HCT116 (cell line): ENCODE measurements around the gene ZNF783. TPM values are rescaled to one million over a fixed set of nuclear protein-coding genes. Genes with fewer than 3 reads are reported as not detected.

Source experiments
- ATAC-seq: fragments of 200-7000 bp; cut with Tn5 transposase; 2 replicates; pipeline ENCODE4 v1.9.1; 2020; ENCODE audit warnings: mild to moderate bottlenecking, moderate library complexity
- BruUV-seq: library from RNA; stranded (reverse); fragments of 400-500 nt; replicated peaks from 2 replicates; lab custom pipeline; 2021; lab: Mats Ljungman, UMichigan
- CTCF ChIA-PET: fragments of 300-600 bp; sonication (Branson Sonifier 250); formaldehyde crosslinking; loops from one replicate; lab custom pipeline; 2021; ENCODE audit warnings: antibody characterized with exemption; lab: Charles Lee
- POLR2A ChIA-PET: fragments of 300-600, 350-600 bp; sonication (Branson Sonifier 250); formaldehyde crosslinking; loops from one replicate; lab custom pipeline; 2021; ENCODE audit warnings: antibody characterized with exemption; lab: Charles Lee
- RAD21 ChIA-PET, 2 experiments: fragments of 300-600 bp; sonication (Branson Sonifier 250); formaldehyde crosslinking; loops; one replicate each; lab custom pipeline; 2023; ENCODE audit warnings: low total read pairs in 2 of 2; ENCODE audit not compliant: uncharacterized antibody in 2 of 2, unreplicated experiment in 2 of 2, low non-redundant PET in 1 of 2; lab: Charles Lee
- DNase-seq: peaks from one replicate; pipeline ENCODE4 v3.0.0-alpha.2; 2010; ENCODE audit warnings: low read depth, low spot score
- H2AFZ ChIP-seq: fragments of 200-600 bp; shearing (Covaris generic), sonication (generic); 2 replicates; pipeline ENCODE4 v1.6.1; 2017; ENCODE audit warnings: low read depth, mixed run types, mixed read lengths, antibody characterized with exemption, low read length; ENCODE audit not compliant: poor library complexity, severe bottlenecking
- H3K27ac ChIP-seq: 2 replicates; pipeline ENCODE4 v1.5.1; 2012; ENCODE audit warnings: low read depth, low read length
- H3K27me3 ChIP-seq: fragments of 200-600 bp; sonication (generic); 2 replicates; pipeline ENCODE4 v1.6.1; 2016; ENCODE audit warnings: mixed run types, low read length, mixed read lengths; ENCODE audit not compliant: insufficient read depth
- H3K36me3 ChIP-seq, 2 experiments: fragments of 200-500 bp in 1 of 2; fragments of 200-600 bp in 1 of 2; sonication (Bioruptor generic) in 1 of 2; sonication (generic) in 1 of 2; 2 replicates each; pipeline versions ENCODE4 v1.5.1 to v1.6.1; 2014 to 2016; ENCODE audit warnings: low read length in 2 of 2, inconsistent platforms in 1 of 2, mixed read lengths in 1 of 2, mixed run types in 1 of 2; ENCODE audit not compliant: insufficient read depth in 2 of 2, control insufficient read depth in 1 of 2
- H3K4me1 ChIP-seq, 2 experiments: fragments of 200-600 bp in 1 of 2; sonication (generic) in 1 of 2; 2 replicates each; pipeline versions ENCODE4 v1.5.1 to v1.6.1; 2012 to 2017; ENCODE audit warnings: low read length in 2 of 2, inconsistent platforms in 1 of 2, mild to moderate bottlenecking in 1 of 2, mixed read lengths in 1 of 2, mixed run types in 1 of 2, moderate library complexity in 1 of 2; ENCODE audit not compliant: insufficient read depth in 2 of 2, control insufficient read depth in 1 of 2
- H3K4me2 ChIP-seq: fragments of 200-600 bp; sonication (generic); 2 replicates; pipeline ENCODE4 v1.6.1; 2017; ENCODE audit warnings: mixed run types, low read length, mixed read lengths
- H3K4me3 ChIP-seq, 2 experiments: fragments of 200-600 bp in 1 of 2; sonication (generic) in 1 of 2; replicated peaks in 1 of 2; 2 replicates each; pipeline ENCODE4 v1.5.1; 2011 to 2016; ENCODE audit warnings: low read length in 2 of 2, control low read depth in 1 of 2, low read depth in 1 of 2, mild to moderate bottlenecking in 1 of 2, mixed read lengths in 1 of 2, mixed run types in 1 of 2
- H3K79me2 ChIP-seq: fragments of 200-600 bp; sonication (generic); 2 replicates; pipeline ENCODE4 v1.6.1; 2017; ENCODE audit warnings: mild to moderate bottlenecking, mixed run types, low read length, moderate library complexity, mixed read lengths; ENCODE audit not compliant: insufficient read depth
- H3K9ac ChIP-seq: fragments of 200-600 bp; sonication (generic); 2 replicates; pipeline ENCODE4 v1.6.1; 2016; ENCODE audit warnings: low read length, mixed read lengths
- H3K9me2 ChIP-seq: fragments of 200-600 bp; sonication (generic), shearing (Covaris generic); 2 replicates; pipeline ENCODE4 v1.6.1; 2017; ENCODE audit warnings: mixed run types, mild to moderate bottlenecking, moderate library complexity; ENCODE audit not compliant: insufficient read depth
- H3K9me3 ChIP-seq, 2 experiments: fragments of 200-500 bp in 1 of 2; fragments of 200-600 bp in 1 of 2; sonication (Bioruptor generic) in 1 of 2; sonication (generic) in 1 of 2; 2 replicates each; pipeline ENCODE4 v1.6.1; 2014 to 2017; ENCODE audit warnings: low read length in 2 of 2, mixed read lengths in 2 of 2, inconsistent platforms in 1 of 2, low read depth in 1 of 2, mild to moderate bottlenecking in 1 of 2, mixed run types in 1 of 2, moderate library complexity in 1 of 2; ENCODE audit not compliant: control insufficient read depth in 1 of 2, insufficient read depth in 1 of 2
- H4K20me1 ChIP-seq: fragments of 200-600 bp; sonication (generic), shearing (Covaris generic); 2 replicates; pipeline ENCODE4 v1.6.1; 2017; ENCODE audit warnings: mixed run types, mild to moderate bottlenecking, moderate library complexity; ENCODE audit not compliant: insufficient read depth
- CBX3 ChIP-seq: IDR thresholded peaks from 2 replicates; pipeline ENCODE4 v1.6.1; 2012; ENCODE audit warnings: low read depth
- EGR1 ChIP-seq: IDR thresholded peaks from 2 replicates; pipeline ENCODE4 v1.6.1; 2012; ENCODE audit warnings: low read depth
- EZH2 ChIP-seq: fragments of 200-600 bp; sonication (generic); IDR thresholded peaks from 2 replicates; pipeline ENCODE4 v1.6.1; 2017; ENCODE audit warnings: antibody characterized with exemption, mixed run types
- EZH2phosphoT487 ChIP-seq: fragments of 200-600 bp; IDR thresholded peaks from 2 replicates; pipeline ENCODE4 v1.6.1; 2018; ENCODE audit warnings: antibody characterized with exemption, borderline replicate concordance
- FOSL1 ChIP-seq: IDR thresholded peaks from 2 replicates; pipeline ENCODE4 v1.6.1; 2012; ENCODE audit warnings: low read depth
- JUND ChIP-seq: IDR thresholded peaks from 2 replicates; pipeline ENCODE4 v1.6.1; 2012
- POLR2A ChIP-seq: IDR thresholded peaks from 2 replicates; pipeline ENCODE4 v1.7.0; 2011; ENCODE audit warnings: borderline replicate concordance; ENCODE audit not compliant: insufficient read depth, insufficient read length; ENCODE audit errors: extremely low read depth
- POLR2AphosphoS5 ChIP-seq: IDR thresholded peaks from 2 replicates; pipeline ENCODE4 v1.6.1; 2011; ENCODE audit warnings: mild to moderate bottlenecking, low read depth, low read length, moderate library complexity
- SP1 ChIP-seq: IDR thresholded peaks from 2 replicates; pipeline ENCODE4 v1.6.1; 2012; ENCODE audit warnings: low read depth
- TCF7L2 ChIP-seq: IDR thresholded peaks from 2 replicates; pipeline ENCODE4 v1.7.0; 2011; ENCODE audit warnings: borderline replicate concordance, inconsistent platforms; ENCODE audit not compliant: insufficient read depth, insufficient read length; ENCODE audit errors: extremely low read depth
- YY1 ChIP-seq: IDR thresholded peaks from 2 replicates; pipeline ENCODE4 v1.6.1; 2011; ENCODE audit warnings: low read length, low read depth, moderate library complexity, mild to moderate bottlenecking; ENCODE audit not compliant: insufficient replicate concordance; ENCODE audit errors: extremely low read depth
- ZBTB33 ChIP-seq: IDR thresholded peaks from 2 replicates; pipeline ENCODE4 v1.6.1; 2011; ENCODE audit warnings: mild to moderate bottlenecking, low read length, moderate library complexity; ENCODE audit not compliant: insufficient replicate concordance; ENCODE audit errors: extremely low read depth
- ZFX ChIP-seq: fragments of 450-650 bp; IDR thresholded peaks from 2 replicates; pipeline ENCODE4 v1.6.1; 2017
- ZNF274 ChIP-seq: fragments of 200-500 bp; sonication (Bioruptor generic); IDR thresholded peaks from 2 replicates; pipeline ENCODE4 v1.6.1; 2014; ENCODE audit warnings: mild to moderate bottlenecking, low read depth, low read length, inconsistent platforms
- intact Hi-C: fragments of 100-400 bp; cut with micrococcal nuclease; formaldehyde crosslinking; loops from 2 replicates; pipeline ENCODE4 v1.10.0; 2022
- total RNA-seq: library from RNA; stranded (reverse); gene quantifications from one replicate; pipeline ENCODE4 v1.2.1, GENCODE V29; 2021; ENCODE audit not compliant: unreplicated experiment
- TF ChIP-seq, protein P1 (sequence below): IDR thresholded peaks from 2 replicates; pipeline ENCODE4 v1.6.1; 2012
- TF ChIP-seq, protein P2 (sequence below), 3 experiments: fragments of 200-600 bp in 1 of 3; sonication (generic) in 1 of 3; IDR thresholded peaks in 2 of 3; conservative IDR thresholded peaks in 1 of 3; 2 replicates each; pipeline ENCODE4 v1.5.1; 2012 to 2017; ENCODE audit warnings: low read depth in 2 of 3, low read length in 2 of 3, antibody characterized with exemption in 1 of 3, borderline replicate concordance in 1 of 3, control low read depth in 1 of 3, mild to moderate bottlenecking in 1 of 3, mixed read lengths in 1 of 3, mixed run types in 1 of 3, moderate library complexity in 1 of 3; ENCODE audit not compliant: insufficient read depth in 1 of 3
- TF ChIP-seq, protein P3 (sequence below): IDR thresholded peaks from 2 replicates; pipeline ENCODE4 v1.6.1; 2012

ZNF783 gene
- total RNA-seq, 1 experiment from 2014 or later, result 12.5 TPM

DNA sequence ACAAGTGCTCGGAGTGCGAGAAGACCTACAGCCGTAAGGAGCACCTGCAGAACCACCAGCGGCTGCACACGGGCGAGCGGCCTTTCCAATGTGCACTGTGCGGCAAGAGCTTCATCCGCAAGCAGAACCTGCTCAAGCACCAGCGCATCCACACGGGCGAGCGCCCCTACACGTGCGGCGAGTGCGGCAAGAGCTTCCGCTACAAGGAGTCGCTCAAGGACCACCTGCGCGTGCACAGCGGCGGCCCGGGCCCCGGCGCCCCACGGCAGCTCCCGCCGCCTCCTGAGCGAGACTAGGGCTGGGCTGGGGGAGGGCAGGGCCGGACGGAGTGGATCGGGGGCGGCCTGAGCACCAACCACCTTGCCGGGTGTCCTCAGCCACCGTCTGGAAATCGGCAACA is 37.6 kb upstream of the ZNF783 start:
- no peak overlapping the region for H2AFZ ChIP-seq
- no peaks in the 10 kb centered on the region for H3K9me3 ChIP-seq
- H3K27ac ChIP-seq, result no peak overlapping the region
- H3K4me2 ChIP-seq, result no peak overlapping the region
- BruUV-seq, result no TSS peak
- H3K36me3 ChIP-seq, result peaks cover 10 to 24% of the 10 kb centered on the region in 2 experiments; a peak in 3 of 4 replicates
- CTCF ChIA-PET, result no interaction called here
- H4K20me1 ChIP-seq, result no peaks in the 10 kb centered on the region
- RAD21 ChIA-PET, result no interaction called here
- no peaks in the 10 kb centered on the region for H3K27me3 ChIP-seq
- H3K9ac ChIP-seq, result no peak overlapping the region
- intact Hi-C loops, result no loop called here
- POLR2A ChIA-PET, result no interaction called here
- no peak overlapping the region for H3K4me3 ChIP-seq
- DNase-seq (no peak), ATAC-seq (no peak)
- no peaks in the 10 kb centered on the region for H3K4me1 ChIP-seq
- TF ChIP-seq ZBTB33 (no peak), YY1 (no peak), EZH2 (no peak), ZNF274 (no peak), CBX3 (no peak), POLR2A (no peak), JUND (no peak), TCF7L2 (no peak), EGR1 (no peak), SP1 (no peak), ZFX (no peak), EZH2phosphoT487 (no peak), FOSL1 (no peak), POLR2AphosphoS5 (no peak)
- TF ChIP-seq, protein P1, sequence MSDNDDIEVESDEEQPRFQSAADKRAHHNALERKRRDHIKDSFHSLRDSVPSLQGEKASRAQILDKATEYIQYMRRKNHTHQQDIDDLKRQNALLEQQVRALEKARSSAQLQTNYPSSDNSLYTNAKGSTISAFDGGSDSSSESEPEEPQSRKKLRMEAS, result no peak
- TF ChIP-seq, protein P2, sequence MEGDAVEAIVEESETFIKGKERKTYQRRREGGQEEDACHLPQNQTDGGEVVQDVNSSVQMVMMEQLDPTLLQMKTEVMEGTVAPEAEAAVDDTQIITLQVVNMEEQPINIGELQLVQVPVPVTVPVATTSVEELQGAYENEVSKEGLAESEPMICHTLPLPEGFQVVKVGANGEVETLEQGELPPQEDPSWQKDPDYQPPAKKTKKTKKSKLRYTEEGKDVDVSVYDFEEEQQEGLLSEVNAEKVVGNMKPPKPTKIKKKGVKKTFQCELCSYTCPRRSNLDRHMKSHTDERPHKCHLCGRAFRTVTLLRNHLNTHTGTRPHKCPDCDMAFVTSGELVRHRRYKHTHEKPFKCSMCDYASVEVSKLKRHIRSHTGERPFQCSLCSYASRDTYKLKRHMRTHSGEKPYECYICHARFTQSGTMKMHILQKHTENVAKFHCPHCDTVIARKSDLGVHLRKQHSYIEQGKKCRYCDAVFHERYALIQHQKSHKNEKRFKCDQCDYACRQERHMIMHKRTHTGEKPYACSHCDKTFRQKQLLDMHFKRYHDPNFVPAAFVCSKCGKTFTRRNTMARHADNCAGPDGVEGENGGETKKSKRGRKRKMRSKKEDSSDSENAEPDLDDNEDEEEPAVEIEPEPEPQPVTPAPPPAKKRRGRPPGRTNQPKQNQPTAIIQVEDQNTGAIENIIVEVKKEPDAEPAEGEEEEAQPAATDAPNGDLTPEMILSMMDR (IDR thresholded peaks at IDR 0.05 in 2 of 3, conservative IDR thresholded peaks at IDR 0.05 in 1 of 3; ENCODE audit: borderline replicate concordance in 1 of 3, insufficient read depth in 1 of 3, low read depth in 2 of 3, low read length in 2 of 3), result no peak
- TF ChIP-seq, protein P3, sequence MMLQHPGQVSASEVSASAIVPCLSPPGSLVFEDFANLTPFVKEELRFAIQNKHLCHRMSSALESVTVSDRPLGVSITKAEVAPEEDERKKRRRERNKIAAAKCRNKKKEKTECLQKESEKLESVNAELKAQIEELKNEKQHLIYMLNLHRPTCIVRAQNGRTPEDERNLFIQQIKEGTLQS, result no peak
- no peaks in the 10 kb centered on the region for H3K9me2 ChIP-seq
- H3K79me2 ChIP-seq, result no peaks in the 10 kb centered on the region
